HAP-1 (cell line): ENCODE data around the gene LIN7C.
"Not testable (repeated sequence)": the region's sequence is repeated elsewhere in the genome, so short reads cannot be mapped to it uniquely, and the experiment has no call there.

ENCODE experiments used
- DNase-seq, 2 experiments: peaks; one replicate each; pipeline ENCODE4 v3.0.0-alpha.2; 2016 to 2020; ENCODE audit warnings: low spot score in 2 of 2
- H3K27me3 ChIP-seq: fragments of 250-450 bp; sonication (Bioruptor Pico); 2 replicates; pipeline ENCODE4 v1.5.1; 2020; ENCODE audit warnings: low read depth, mild to moderate bottlenecking, moderate library complexity
- H3K36me3 ChIP-seq: fragments of 250-450 bp; sonication (Bioruptor Pico); replicated peaks from 2 replicates; pipeline ENCODE4 v1.5.1; 2020; ENCODE audit warnings: mild to moderate bottlenecking
- H3K4me1 ChIP-seq: fragments of 250-450 bp; sonication (Bioruptor Pico); 2 replicates; pipeline ENCODE4 v1.5.1; 2020; ENCODE audit warnings: mild to moderate bottlenecking
- H3K4me3 ChIP-seq: fragments of 250-450 bp; sonication (Bioruptor Pico); 2 replicates; pipeline ENCODE4 v1.5.1; 2020; ENCODE audit warnings: mild to moderate bottlenecking, moderate library complexity
- H3K9me3 ChIP-seq: fragments of 250-450 bp; sonication (Bioruptor Pico); 2 replicates; pipeline ENCODE4 v1.5.1; 2020; ENCODE audit warnings: mild to moderate bottlenecking, moderate library complexity
- in situ Hi-C: fragments of 300-500 bp; cut with MboI; formaldehyde crosslinking; loops from 3 replicates; pipeline ENCODE4 v1.14.3; 2020; ENCODE audit warnings: low sequenced_read_pairs, inconsistent platforms, mixed read lengths

Gene LIN7C

DNA sequence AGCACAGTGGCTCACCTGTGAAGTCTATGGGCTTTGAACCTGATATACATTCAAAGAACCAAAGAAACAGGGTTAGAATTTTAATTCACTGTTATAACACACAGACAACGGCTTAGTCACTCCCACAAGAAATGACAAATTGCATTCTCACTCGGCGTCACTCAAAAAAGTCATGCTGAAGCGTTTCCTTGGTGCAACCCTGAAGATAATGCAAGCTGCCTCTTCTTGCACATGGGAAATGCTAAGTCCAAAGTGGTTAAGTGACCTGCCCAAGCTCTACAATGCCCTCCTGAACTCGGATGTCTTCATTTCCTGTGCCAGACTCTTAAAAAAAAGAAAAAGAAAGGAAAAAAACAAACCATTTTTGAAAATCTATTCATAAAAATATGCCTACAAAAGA lies 44.0 kb downstream of the LIN7C start:
- Histone ChIP-seq H3K4me3 (no peak overlapping the region), H3K4me1 (peaks cover 50% of the 10 kb centered on the region), H3K36me3 (no peaks in the 10 kb centered on the region), H3K9me3 (no peaks in the 10 kb centered on the region), H3K27me3 (no peaks in the 10 kb centered on the region)
- in situ Hi-C loops: loop anchor here (25.0 kb wide), 1 partner anchor 100 kb away; the partner anchor contains the start of gene CCDC34
- no peak for DNase-seq

DNA sequence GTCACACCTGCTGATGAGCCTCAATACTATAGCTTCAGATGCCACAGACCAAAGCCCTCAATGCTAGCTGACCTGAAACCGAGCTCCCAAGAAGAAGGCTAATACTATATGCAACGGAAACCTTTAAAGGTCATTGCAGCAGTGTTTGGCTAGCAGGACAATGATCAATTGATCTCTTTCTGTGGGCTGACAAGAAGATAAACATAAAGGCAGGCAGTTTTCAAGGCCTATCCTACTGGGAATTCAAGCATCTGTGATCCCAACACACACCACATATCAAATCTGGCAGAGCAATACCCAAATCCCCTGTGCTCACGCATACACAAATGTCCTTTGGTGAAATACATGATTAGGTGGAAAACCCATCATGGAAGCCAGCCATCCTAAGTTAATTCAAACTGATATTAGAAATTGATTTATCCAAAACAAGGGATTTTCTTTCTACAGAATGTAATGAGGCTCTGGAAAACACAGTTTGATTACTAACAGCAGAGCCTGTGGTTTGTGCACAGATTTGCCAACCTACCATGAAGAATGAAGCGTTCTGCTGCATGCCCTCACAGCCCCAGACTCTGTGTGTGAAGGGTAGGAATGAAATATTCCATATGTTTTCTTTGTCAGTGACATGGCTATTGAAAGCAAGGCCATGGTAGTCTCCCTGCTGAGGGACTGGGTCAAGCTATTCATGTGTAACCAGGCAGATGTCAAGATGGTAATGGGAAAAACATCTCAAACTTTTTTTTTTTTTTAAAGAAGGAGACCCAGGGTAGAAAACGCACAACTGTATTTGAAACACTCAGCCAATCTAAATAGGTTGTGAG lies 46.2 kb downstream of the LIN7C start:
- DNase-seq: no peak
- Histone ChIP-seq H3K36me3 (0 out of 2 replicates have a peak, but pooled peaks cover 2% of the 10 kb centered on the region), H3K4me3 (no peak overlapping the region), H3K27me3 (no peaks in the 10 kb centered on the region), H3K4me1 (peaks cover 58% of the 10 kb centered on the region), H3K9me3 (no peaks in the 10 kb centered on the region)
- in situ Hi-C loops: loop anchor here (25.0 kb wide), 1 partner anchor 98 kb away; the partner anchor contains the start of gene CCDC34

DNA sequence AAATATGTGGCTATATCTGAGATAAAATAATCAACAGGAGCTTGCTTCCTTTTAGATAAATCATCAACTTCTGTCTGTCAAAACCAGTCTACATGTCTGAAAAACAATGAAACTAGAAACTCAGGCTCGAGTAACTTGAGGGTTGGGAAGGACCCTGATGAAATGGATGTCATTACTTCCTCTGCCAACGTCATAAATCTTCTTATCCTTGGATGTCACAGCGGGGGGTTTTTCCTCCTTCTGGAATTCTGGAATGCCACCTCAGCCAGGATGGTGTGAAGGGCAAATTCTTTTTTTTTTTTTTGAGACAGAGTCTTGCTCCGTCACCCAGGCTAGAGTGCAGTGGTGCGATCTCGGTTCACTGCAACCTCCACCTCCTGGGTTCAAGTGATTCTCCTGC lies 47.4 kb downstream of the LIN7C start:
- 0 out of 2 replicates have a peak, but pooled peaks cover 2% of the 10 kb centered on the region for H3K36me3 ChIP-seq
- in situ Hi-C loops: loop anchor here (25.0 kb wide), 1 partner anchor 97 kb away; the partner anchor contains the start of gene CCDC34
- H3K4me1 ChIP-seq: peaks cover 56% of the 10 kb centered on the region
- peak; percentile 2 to 22 for DNase-seq
- no peaks in the 10 kb centered on the region for H3K27me3 ChIP-seq
- no peaks in the 10 kb centered on the region for H3K9me3 ChIP-seq
- no peak overlapping the region for H3K4me3 ChIP-seq

DNA sequence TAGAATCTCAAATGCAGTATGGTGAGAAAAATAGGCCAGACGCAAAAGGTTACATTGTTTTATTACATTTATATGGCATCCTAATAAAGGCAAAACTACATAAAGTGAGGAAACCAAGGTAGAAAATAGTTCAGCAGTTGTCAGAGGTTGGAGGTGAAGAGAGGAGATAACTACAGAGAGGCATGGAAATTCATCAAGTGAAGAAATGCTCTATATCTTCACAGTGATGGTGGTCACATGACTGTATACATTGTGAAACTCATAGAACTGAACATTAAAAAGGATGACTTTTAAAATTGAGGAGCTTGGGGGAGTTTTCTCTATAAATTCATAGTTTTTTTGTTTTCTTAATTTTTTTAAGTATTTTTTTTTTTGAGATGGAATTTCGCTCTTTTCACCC lies 48.4 kb downstream of the LIN7C start:
- H3K36me3 ChIP-seq: 0 out of 2 replicates have a peak, but pooled peaks cover 2% of the 10 kb centered on the region
- H3K4me1 ChIP-seq: peaks cover 61% of the 10 kb centered on the region
- DNase-seq: peak in 1 of 2 experiments; percentile 1
- H3K27me3 ChIP-seq: no peaks in the 10 kb centered on the region
- no peaks in the 10 kb centered on the region for H3K9me3 ChIP-seq
- in situ Hi-C loops: loop anchor here (25.0 kb wide), 1 partner anchor 96 kb away; the partner anchor contains the start of gene CCDC34
- H3K4me3 ChIP-seq: no peak overlapping the region

DNA sequence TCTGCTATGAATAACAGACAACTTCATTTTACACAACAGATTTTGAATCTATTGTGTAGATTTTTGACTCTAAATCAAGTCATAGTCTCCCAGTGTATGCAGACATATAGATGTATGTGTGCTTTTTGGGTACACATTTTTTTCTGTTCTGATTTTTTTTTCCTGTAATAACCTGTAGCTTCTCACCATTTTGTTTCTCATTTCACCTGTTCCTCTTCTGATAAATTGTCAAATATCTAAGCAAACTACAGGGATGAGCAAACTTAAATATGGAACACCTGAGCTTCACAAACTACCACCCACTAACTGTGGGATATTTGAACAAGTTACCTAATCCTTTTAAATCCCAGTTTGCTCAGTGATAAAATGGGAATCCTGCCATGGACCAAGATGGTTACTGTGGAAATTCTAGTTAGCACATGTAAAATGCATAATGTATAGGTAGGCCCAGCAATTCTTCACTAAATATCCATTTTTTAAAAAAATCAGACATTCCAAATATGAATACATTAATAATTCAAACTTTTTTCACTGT lies 49.7 kb downstream of the LIN7C start:
- DNase-seq: peak in 1 of 2 experiments; percentile 2
- H3K4me1 ChIP-seq: peaks cover 72% of the 10 kb centered on the region
- no peaks in the 10 kb centered on the region for H3K27me3 ChIP-seq
- no peak overlapping the region for H3K4me3 ChIP-seq
- in situ Hi-C loops: loop anchor here (25.0 kb wide), 1 partner anchor 95 kb away; the partner anchor contains the start of gene CCDC34
- 0 out of 2 replicates have a peak, but pooled peaks cover 2% of the 10 kb centered on the region for H3K36me3 ChIP-seq
- H3K9me3 ChIP-seq: no peaks in the 10 kb centered on the region

DNA sequence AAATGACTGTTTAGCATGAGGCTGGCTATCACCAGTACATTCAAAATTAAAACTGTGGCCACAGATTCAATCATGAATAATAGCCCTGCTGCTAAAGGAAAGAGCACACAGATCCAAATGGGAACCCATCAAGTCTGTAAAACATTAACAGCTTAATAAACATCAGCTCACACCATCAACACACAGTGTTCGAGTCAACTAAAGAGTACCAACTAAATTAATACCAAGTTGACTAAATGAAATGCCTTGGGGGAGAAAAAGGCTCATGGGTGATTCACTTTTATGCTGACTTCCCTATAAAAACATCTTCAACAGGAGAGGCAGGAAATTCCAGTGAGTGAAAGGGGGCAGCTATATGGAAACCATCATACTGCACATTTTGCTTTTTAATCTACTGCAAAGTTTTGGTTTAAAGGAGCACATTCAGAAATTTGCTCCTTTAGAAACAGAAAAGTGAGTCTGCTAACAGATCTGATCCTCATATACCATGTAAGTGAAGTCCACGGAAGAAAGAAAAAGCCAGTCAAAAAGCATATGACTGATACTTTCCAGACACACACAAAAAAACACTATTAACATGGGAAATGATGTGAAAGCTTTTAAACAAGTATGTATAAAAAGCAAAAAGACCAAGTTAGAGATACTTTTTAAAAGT lies 50.3 kb downstream of the LIN7C start:
- peaks cover 78% of the 10 kb centered on the region for H3K4me1 ChIP-seq

DNA sequence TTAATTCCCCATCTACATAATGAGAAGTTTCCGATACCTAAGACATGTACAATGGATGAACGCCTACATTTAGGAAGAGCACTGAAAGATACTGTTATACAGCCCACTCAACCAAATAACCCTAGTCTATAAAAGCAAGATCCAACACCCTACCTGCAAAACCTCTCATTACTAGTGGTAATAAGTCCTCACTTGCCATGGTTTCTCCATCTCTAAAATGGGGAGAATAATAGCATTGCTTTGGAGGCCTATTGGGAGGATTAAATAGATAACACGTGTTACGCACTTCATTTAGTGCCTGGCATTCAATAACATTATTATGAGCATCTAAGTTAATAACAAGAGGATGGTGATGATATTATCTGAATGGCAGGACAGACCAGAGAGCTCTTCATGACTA lies 50.9 kb downstream of the LIN7C start:
- peaks cover 78% of the 10 kb centered on the region for H3K4me1 ChIP-seq
- peak in 1 of 2 experiments; percentile 2 for DNase-seq

More for the DNA sequence above, 50.3 kb downstream of the LIN7C start:
- Histone ChIP-seq H3K9me3 (no peaks in the 10 kb centered on the region), H3K27me3 (no peaks in the 10 kb centered on the region), H3K36me3 (0 out of 2 replicates have a peak, but pooled peaks cover 2% of the 10 kb centered on the region), H3K4me3 (no peak overlapping the region)
- peak in 1 of 2 experiments; percentile 8 for DNase-seq
- in situ Hi-C loops: loop anchor here (25.0 kb wide), 1 partner anchor 94 kb away; the partner anchor contains the start of gene CCDC34

DNA sequence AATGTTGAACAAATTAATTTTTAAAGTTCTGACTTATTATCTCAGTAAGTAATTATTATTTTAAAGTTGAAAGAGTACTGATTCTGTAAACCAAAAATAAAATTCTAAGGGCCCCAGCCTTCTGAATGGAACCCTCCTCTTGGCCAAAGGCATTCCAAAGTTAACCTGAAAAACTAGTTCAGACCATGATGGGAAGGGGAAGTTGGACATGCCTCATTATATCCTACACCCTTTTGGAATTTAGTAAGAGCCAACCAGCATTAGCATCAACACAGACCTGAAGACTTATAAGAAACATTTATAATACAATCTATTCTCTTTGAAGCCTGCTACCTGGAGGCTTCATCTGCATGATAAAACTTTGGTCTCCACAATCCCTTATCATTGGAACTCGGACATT lies 52.9 kb downstream of the LIN7C start:
- no peaks in the 10 kb centered on the region for H3K27me3 ChIP-seq
- in situ Hi-C loops: loop anchor here (25.0 kb wide), 1 partner anchor 91 kb away; the partner anchor contains the start of gene CCDC34
- H3K9me3 ChIP-seq: no peaks in the 10 kb centered on the region
- no peak overlapping the region for H3K4me3 ChIP-seq
- H3K4me1 ChIP-seq: peaks cover 78% of the 10 kb centered on the region
- 0 out of 2 replicates have a peak, but pooled peaks cover 2% of the 10 kb centered on the region for H3K36me3 ChIP-seq
- no peak for DNase-seq

More for the DNA sequence above, 50.9 kb downstream of the LIN7C start:
- no peak overlapping the region for H3K4me3 ChIP-seq
- H3K36me3 ChIP-seq: 0 out of 2 replicates have a peak, but pooled peaks cover 2% of the 10 kb centered on the region
- no peaks in the 10 kb centered on the region for H3K27me3 ChIP-seq
- no peaks in the 10 kb centered on the region for H3K9me3 ChIP-seq
- in situ Hi-C loops: loop anchor here (25.0 kb wide), 1 partner anchor 93 kb away; the partner anchor contains the start of gene CCDC34

DNA sequence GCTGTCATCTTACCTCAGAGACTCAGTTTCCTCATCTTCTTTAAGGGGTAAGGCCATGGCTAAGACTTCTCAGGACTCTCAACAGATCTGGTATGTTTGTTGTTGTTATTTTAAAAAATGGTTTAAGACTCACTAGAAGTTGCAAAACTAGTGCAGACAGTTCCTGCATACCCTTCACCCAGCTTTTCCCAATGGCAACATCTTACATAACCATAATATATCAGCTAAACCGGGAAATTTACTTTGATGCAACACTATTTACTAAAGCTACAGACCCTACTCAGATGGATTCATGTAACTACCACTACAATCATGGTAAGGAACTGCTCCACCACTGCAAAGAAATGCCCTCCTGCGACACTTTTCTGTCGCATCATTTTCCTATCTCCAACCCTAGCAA lies 54.4 kb downstream of the LIN7C start:
- Histone ChIP-seq H3K36me3 (0 out of 2 replicates have a peak, but pooled peaks cover 2% of the 10 kb centered on the region), H3K4me1 (peaks cover 83% of the 10 kb centered on the region), H3K27me3 (no peaks in the 10 kb centered on the region), H3K9me3 (no peaks in the 10 kb centered on the region), H3K4me3 (no peak overlapping the region)
- in situ Hi-C loops: loop anchor here (25.0 kb wide), 1 partner anchor 90 kb away; the partner anchor contains the start of gene CCDC34
- no peak for DNase-seq

DNA sequence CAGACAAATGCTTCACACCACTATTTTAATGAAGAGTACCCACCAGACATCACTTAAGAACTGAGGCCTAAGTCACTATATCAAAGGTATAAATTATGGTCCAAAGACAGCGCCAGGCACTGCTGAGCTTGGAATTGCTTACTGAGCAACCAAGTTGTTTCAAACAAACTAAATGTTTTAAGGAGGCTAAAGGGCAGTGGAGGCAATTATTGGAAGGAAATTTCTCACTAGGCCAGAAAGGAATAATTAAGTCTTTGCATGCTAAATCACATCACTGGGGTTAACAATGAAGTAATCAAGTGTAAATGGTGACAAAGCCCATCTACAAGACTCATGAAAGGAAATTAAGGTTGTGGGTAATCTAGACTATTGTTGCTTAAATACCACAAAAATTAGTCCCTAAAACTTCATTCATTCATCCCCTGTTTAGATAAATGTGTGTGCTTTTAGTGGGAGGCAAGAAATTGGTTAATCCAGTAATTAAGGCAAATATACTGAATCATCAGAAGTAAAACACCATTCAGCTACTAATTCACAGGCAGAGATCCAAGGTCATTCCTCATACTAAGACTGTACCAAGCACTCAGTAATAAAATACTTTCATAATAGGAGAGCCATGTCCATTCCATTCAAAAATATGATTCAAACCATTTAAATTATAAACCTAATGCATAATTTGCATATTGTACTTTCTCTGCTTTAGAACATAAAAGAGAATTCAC lies 55.2 kb downstream of the LIN7C start:
- no peak overlapping the region for H3K4me3 ChIP-seq
- H3K36me3 ChIP-seq: no peaks in the 10 kb centered on the region
- peak in 1 of 2 experiments; percentile 76 for DNase-seq
- no peaks in the 10 kb centered on the region for H3K9me3 ChIP-seq
- in situ Hi-C loops: loop anchor here (25.0 kb wide), 1 partner anchor 89 kb away; the partner anchor contains the start of gene CCDC34
- H3K4me1 ChIP-seq: peaks cover 76% of the 10 kb centered on the region
- no peaks in the 10 kb centered on the region for H3K27me3 ChIP-seq

DNA sequence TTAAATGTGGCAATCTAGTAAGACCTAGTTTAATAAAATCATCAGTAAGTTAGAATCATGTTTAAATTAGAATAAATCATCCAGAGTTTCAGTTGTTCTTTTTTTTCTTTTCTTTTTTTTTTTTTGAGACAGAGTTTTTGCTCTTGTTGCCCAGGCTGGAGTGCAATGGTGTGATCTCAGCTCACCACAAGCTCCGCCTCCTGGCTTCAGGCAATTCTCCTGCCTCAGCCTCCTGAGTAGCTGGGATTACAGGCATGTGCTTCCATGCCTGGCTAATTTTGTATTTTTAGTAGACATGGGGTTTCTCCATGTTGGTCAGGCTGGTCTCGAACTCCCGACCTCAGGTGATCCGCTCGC lies 58.4 kb downstream of the LIN7C start:
- in situ Hi-C loops, H3K4me3 ChIP-seq, H3K9me3 ChIP-seq, H3K27me3 ChIP-seq, H3K36me3 ChIP-seq: not testable (repeated sequence)
- H3K4me1 ChIP-seq: peaks cover 63% of the 10 kb centered on the region
- DNase-seq: peak in 1 of 2 experiments; percentile 73

DNA sequence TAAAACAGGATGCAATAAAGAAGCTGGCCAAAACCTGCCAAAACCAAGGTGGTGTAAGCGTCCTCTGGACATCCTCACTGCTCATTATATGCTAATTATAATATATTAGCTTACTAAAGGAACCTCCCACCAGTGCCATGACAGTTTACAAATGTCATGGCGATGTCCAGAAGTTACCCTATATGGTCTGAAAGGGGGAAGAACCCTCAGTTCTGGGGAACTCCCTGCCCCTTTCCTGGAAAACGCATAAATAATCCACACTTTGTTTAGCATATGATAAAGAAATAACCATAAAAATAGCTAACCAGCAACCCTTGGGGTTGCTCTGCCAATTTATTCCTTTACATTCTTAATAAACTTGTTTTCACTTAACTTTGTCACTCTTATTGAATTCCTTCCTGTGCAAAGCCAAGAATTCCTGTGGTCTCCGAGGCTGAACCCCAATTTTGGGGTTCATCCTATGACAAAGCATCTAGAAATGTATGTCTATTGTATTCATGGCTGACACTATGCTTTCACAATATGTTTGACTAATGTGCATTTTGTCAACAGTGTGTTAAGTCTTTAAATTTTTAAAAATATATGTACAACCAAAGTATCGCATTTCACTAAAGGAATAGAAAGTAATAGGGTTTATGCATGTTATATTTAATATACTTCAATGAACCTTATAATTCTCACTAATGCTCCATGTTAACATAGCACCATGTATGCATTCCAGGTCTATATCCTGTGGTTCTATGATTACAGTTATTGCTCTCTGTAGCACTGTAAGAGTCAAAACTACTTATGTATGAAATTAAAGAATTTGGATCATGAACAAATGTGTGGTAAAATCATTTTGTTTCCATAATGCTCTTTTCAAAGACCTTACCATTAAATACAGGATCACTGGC lies 59.0 kb downstream of the LIN7C start:
- Histone ChIP-seq H3K4me1 (peaks cover 64% of the 10 kb centered on the region), H3K36me3 (no peaks in the 10 kb centered on the region), H3K27me3 (no peaks in the 10 kb centered on the region), H3K4me3 (no peak overlapping the region), H3K9me3 (no peaks in the 10 kb centered on the region)
- in situ Hi-C loops: no loop called here
- DNase-seq: no peak
